Mucosa of rectum (tissue), 2 donors: ENCODE data around the gene GIMAP4.
A peak's percentile ranks its signal among the peaks of the same experiment; 100 is the strongest.
"Not testable (repeated sequence)": the region's sequence is repeated elsewhere in the genome, so short reads cannot be mapped to it uniquely, and the experiment has no call there.

Source experiments
- H3K27ac ChIP-seq, 2 donors: one replicate each; pipeline ENCODE4 v1.7.0; 2013; ENCODE audit warnings: inconsistent platforms in 2 of 2, low read depth in 2 of 2, low read length in 2 of 2
- H3K27me3 ChIP-seq, 2 donors: one replicate each; pipeline ENCODE4 v1.7.0; 2013; ENCODE audit warnings: low read length in 2 of 2; ENCODE audit not compliant: control insufficient read depth in 2 of 2, insufficient read depth in 2 of 2
- H3K36me3 ChIP-seq, 2 donors: one replicate each; pipeline ENCODE4 v1.7.0; 2013; ENCODE audit warnings: low read length in 2 of 2; ENCODE audit not compliant: control insufficient read depth in 2 of 2, insufficient read depth in 2 of 2
- H3K4me1 ChIP-seq, 2 donors: one replicate each; pipeline ENCODE4 v1.7.0; 2013; ENCODE audit warnings: low read length in 2 of 2, mild to moderate bottlenecking in 1 of 2; ENCODE audit not compliant: control insufficient read depth in 2 of 2, insufficient read depth in 2 of 2
- H3K4me3 ChIP-seq, 2 donors: one replicate each; pipeline ENCODE4 v1.7.0; 2013; ENCODE audit warnings: low read length in 2 of 2
- H3K9ac ChIP-seq, 2 donors: one replicate each; pipeline ENCODE4 v1.7.0; 2013; ENCODE audit warnings: low read length in 2 of 2, low read depth in 1 of 2, mild to moderate bottlenecking in 1 of 2
- H3K9me3 ChIP-seq, 2 donors: one replicate each; pipeline ENCODE4 v1.7.0; 2013; ENCODE audit warnings: low read length in 2 of 2; ENCODE audit not compliant: control insufficient read depth in 2 of 2
- donor health status: healthy.
- donor health status: Normal muscosa, but diverticular disease.

Gene GIMAP4

GRCh38 chr7:150572496-150572895, 5.3 kb downstream of the GIMAP4 start:
- no peak overlapping the region for H3K9ac ChIP-seq
- H3K27ac ChIP-seq: no peak overlapping the region
- no peaks in the 10 kb centered on the region for H3K4me1 ChIP-seq
- H3K27me3 ChIP-seq: no peaks in the 10 kb centered on the region
- no peaks in the 10 kb centered on the region for H3K9me3 ChIP-seq
- peaks cover 0 to 8% of the 10 kb centered on the region in 2 donors for H3K36me3 ChIP-seq
- no peak overlapping the region for H3K4me3 ChIP-seq

DNA sequence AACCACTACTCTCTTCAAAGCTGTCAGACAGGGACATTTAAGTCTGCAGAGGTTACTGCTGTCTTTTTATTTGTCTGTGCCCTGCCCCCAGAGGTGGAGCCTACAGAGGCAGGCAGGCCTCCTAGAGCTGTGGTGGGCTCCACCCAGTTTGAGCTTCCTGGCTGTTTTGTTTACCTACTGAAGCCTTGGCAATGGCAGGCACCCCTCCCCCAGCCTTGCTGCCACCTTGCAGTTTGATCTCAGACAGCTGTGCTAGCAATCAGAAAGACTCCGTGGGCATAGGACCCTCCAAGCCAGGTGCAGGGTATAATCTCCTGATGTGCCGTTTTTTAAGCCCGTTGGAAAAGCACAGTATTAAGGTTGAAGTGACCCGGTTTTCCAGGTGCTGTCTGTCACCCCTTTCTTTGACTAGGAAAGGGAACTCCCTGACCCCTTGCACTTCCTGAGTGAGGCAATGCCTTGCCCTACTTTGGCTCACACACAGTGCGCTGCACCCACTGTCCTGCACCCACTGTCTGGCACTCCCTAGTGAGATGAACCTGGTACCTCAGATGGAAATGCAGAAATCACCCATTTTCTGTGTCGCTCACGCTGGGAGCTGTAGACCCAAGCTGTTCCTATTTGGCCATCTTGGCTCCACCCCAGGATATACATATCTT, 12.9 kb downstream of the GIMAP4 start:
- not testable (repeated sequence) for H3K27me3 ChIP-seq, H3K4me3 ChIP-seq, H3K9ac ChIP-seq, H3K4me1 ChIP-seq, H3K9me3 ChIP-seq, H3K36me3 ChIP-seq
- peak overlapping the region in 1 of 2 donors; percentile 39 for H3K27ac ChIP-seq

- Histone ChIP-seq H3K9ac (no peak overlapping the region), H3K27ac (peak overlapping the region in 1 of 2 donors; percentile 39), H3K4me1 (peaks cover 0 to 3% of the 10 kb centered on the region in 2 donors), H3K4me3 (no peak overlapping the region), H3K27me3 (no peaks in the 10 kb centered on the region), H3K9me3 (no peaks in the 10 kb centered on the region), H3K36me3 (no peaks in the 10 kb centered on the region)
These were observed 13.6 kb downstream of the GIMAP4 start for GRCh38 chr7:150580638-150581394.

- H3K27me3 ChIP-seq: no peaks in the 10 kb centered on the region
- no peak overlapping the region for H3K4me3 ChIP-seq
- H3K4me1 ChIP-seq: peaks cover 0 to 11% of the 10 kb centered on the region in 2 donors
- H3K27ac ChIP-seq: no peak overlapping the region
- H3K36me3 ChIP-seq: no peaks in the 10 kb centered on the region
- no peak overlapping the region for H3K9ac ChIP-seq
- H3K9me3 ChIP-seq: no peaks in the 10 kb centered on the region
These were observed 18.0 kb downstream of the GIMAP4 start for GRCh38 chr7:150585199-150585598.

GRCh38 chr7:150586068-150586784, 19.0 kb downstream of the GIMAP4 start:
- H3K27ac ChIP-seq: peak overlapping the region; percentile 10 to 53

GRCh38 chr7:150586785-150587152, 19.6 kb downstream of the GIMAP4 start:
- H3K4me3 ChIP-seq: no peak overlapping the region
- peak overlapping the region; percentile 10 to 57 for H3K27ac ChIP-seq
- no peak overlapping the region for H3K9ac ChIP-seq
- H3K4me1 ChIP-seq: peaks cover 0 to 7% of the 10 kb centered on the region in 2 donors
- no peaks in the 10 kb centered on the region for H3K9me3 ChIP-seq
- no peaks in the 10 kb centered on the region for H3K27me3 ChIP-seq
- no peaks in the 10 kb centered on the region for H3K36me3 ChIP-seq

More at GRCh38 chr7:150586068-150586784, 19.0 kb downstream of the GIMAP4 start:
- Histone ChIP-seq H3K36me3 (no peaks in the 10 kb centered on the region), H3K27me3 (no peaks in the 10 kb centered on the region), H3K4me3 (no peak overlapping the region), H3K9ac (no peak overlapping the region), H3K4me1 (peaks cover 0 to 7% of the 10 kb centered on the region in 2 donors), H3K9me3 (no peaks in the 10 kb centered on the region)

GRCh38 chr7:150587551-150587950, 20.4 kb downstream of the GIMAP4 start:
- Histone ChIP-seq H3K4me1 (peaks cover 0 to 7% of the 10 kb centered on the region in 2 donors), H3K27ac (peak overlapping the region; percentile 3 to 57), H3K4me3 (no peak overlapping the region), H3K9ac (no peak overlapping the region), H3K36me3 (no peaks in the 10 kb centered on the region), H3K27me3 (no peaks in the 10 kb centered on the region), H3K9me3 (no peaks in the 10 kb centered on the region)

DNA sequence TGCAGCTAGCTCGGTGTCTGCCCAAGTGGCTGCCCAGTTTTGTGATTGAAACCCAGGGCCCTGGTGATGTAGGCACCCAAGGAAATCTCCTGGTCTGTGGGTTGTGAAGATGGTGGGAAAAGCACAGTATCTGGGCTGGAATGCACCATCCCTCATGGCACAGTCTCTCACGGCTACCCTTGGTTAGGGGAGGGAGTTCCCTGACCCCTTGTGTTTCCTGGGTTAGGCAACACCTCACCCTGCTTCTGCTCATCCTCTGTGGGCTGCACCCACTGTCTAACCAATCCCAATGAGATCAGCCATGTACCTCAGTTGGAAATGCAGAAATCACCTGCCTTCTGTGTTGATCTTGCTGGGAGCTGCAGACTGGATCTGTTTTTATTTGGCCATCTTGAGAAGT, 27.6 kb downstream of the GIMAP4 start:
- Histone ChIP-seq H3K36me3 (no peaks in the 10 kb centered on the region), H3K27ac (no peak overlapping the region), H3K9ac (no peak overlapping the region)

DNA sequence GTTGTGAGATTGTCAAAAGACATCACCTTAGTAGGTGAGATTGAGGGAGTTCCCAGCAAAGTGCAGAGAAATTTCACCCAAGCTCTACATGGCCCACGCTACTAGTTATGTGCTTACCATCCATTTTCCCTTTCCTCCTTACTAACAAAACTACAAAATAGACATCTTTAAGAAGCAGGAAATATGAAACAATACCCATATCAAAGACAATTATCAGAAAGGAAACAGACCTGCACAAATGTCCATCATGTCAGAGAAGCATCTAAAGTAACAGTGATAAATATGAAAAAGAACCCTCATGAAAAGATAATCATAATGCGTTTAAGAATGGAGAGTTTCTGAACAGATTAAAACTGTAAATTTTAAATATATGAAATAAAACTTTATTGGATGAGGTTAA, 28.2 kb downstream of the GIMAP4 start:
- Histone ChIP-seq H3K4me3 (no peak overlapping the region), H3K9me3 (no peaks in the 10 kb centered on the region), H3K27ac (no peak overlapping the region), H3K4me1 (no peaks in the 10 kb centered on the region), H3K9ac (no peak overlapping the region), H3K36me3 (no peaks in the 10 kb centered on the region), H3K27me3 (no peaks in the 10 kb centered on the region)

More for the DNA sequence above, 27.6 kb downstream of the GIMAP4 start:
- no peaks in the 10 kb centered on the region for H3K9me3 ChIP-seq
- H3K4me1 ChIP-seq: no peaks in the 10 kb centered on the region
- no peaks in the 10 kb centered on the region for H3K27me3 ChIP-seq
- H3K4me3 ChIP-seq: no peak overlapping the region

DNA sequence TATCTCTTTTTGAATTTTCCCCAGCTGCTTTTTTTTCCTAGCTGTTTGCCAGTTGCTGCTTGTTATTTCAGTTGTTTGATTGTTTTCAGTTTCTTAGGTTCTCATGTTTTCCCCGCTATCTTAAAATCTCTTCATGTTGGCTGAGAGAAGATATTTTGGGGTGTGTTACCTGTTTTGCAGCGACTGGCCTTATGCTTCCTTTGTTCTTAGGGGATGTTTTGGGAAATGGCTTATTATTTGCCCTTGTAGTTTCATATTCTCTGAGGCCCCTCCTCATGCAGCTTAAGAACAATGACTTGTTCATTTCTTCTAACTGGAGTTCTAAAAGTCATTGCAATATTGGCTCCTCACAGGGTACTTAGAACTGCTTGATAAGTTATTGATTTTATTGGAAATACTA, 36.4 kb downstream of the GIMAP4 start:
- H3K4me3 ChIP-seq, H3K9ac ChIP-seq, H3K27ac ChIP-seq, H3K27me3 ChIP-seq, H3K4me1 ChIP-seq, H3K9me3 ChIP-seq, H3K36me3 ChIP-seq: not testable (repeated sequence)
